ENCODE data around the gene SLC5A2.
"Not testable (repeated sequence)": the region's sequence is repeated elsewhere in the genome, so short reads cannot be mapped to it uniquely, and the experiment has no call there.

SLC5A2 gene

DNA sequence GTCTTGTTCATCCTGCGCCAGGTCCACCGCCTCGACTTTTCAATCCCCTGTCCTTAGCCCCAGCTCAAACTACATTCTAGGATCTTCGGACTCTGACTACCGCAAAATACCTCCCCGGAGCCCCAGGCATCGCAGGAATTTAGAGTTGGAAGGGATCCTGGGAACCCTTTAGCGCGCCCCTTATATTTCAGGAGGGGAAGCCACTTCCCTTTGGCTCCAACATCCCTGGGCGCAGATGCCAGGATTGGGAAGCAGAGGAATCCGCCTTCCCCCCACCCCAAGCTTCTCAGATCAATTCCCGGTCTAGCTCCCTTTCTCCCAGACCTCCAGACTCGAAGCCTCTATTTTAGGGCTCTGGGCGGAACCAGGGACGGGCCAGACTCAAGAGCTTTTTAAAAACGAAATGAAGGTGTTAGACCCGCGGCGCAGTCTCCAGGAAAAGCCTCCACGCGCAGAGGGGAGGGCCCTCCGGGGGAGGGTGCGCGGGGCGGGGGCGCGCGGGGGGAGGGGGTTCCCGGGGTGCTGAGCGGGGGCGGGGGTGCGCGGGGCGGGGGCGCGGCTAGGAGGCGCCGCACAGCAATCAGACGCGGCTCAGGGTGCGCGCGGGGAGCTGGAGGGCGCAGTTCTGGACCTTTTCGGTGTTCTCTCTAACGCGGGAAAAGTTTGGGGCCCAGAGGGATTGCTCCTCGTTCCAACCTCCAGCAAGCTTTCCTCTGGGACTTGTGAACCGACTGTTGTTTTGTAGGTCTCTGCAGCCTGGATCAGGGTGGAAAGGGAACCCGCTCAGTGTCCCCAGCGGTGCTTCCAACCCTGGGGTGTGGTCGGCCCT lies 46.4 kb downstream of the SLC5A2 start:
- no peak for DNase-seq (ENCODE audit: low spot score)

DNA sequence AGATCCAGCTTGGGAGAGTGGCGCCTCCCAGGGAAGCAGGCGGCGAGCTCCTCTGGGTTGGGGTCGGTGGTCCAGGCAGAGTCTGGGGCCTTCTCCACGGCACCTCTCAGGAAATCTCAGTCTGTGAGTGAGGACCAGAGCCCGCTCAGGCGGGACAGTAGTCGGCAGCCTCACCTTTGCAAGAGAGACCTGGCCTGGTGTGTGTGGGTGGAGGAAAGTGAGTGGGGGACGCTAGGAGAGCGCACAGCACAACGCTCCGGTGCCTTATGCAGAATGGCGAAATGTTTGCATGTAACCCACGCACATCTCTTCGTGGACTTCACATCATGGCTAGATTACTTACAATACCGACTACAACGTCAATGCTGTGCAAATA lies 47.0 kb downstream of the SLC5A2 start:
- DNase-seq (ENCODE audit: low spot score) = no peak

DNA sequence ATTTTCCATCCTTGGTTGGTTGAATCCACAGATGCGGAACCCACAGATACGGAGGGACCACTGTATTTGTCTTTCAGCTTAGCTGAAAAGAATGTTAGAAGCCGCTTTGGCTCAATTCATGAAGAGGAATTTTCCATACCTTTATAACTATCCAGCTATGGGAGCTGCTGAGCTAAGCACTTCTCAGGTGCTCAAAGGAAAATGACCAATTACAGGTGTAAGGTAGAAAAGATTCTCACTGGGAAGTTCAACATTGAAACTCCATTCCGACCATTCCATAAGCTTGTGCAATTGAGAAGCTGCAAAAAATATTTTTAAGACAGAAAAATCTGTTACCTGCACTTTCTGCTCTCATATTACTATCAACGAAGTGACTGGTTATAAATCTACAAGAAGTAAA lies 47.5 kb downstream of the SLC5A2 start:
- DNase-seq (ENCODE audit: low spot score) = no peak

DNA sequence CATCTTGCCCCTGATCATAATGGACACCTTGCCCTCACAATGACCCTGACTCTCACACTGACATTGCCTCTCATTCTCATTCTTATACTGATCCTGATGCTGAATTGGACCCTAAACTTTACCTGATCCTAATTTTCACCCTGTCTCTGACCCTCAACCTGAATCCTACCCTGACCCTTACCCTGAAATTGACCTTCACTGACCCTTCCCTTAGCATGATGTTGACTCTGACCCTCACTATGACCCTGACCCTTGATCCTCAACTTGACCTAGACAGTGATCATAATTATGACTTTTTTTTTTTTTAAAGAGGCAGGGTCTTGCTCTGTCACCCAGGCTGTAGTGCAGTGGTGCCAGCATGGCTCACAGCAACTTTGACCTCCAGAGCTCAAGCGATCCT lies 48.2 kb downstream of the SLC5A2 start:
- no peak for DNase-seq (ENCODE audit: low spot score)

DNA sequence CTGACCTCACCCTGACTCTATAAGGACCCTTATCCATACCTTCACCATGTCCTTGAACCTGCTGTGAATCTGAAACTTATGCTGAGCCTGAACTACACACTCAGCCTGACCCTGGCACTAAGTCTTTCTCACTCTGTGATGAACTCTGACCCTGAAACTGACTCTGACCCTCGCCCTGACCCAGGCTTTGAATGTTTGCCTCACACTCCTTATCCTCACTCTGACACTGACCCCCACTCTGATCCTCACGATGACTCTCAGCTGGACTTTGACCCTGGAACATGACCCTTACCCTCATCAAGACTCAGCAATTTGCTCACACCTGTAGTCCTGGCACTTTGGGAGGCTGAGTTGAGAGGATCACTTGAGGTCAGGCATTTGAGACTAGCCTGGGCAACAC lies 49.2 kb downstream of the SLC5A2 start:
- no peak for DNase-seq (ENCODE audit: low spot score)

DNA sequence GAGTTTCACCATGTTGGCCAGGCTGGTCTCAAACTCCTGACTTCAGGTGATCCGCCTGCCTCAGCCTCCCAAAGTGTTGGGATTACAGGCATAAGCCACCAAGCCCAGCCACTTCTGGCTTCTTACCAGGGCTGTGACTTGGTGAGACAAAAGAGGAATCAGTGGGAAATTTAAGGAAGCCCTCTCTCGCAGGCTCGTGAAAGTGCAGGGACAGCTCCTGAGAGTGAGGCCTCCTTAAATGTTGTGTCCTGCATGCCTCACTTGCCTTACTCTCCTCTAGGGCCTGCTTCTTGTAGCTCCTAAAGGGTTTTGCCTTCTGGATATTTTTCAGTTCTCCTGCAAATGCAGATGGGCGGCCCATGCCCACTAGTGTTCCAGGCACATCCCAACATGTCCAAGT lies 50.0 kb downstream of the SLC5A2 start:
- DNase-seq (ENCODE audit: low spot score) = no peak

DNA sequence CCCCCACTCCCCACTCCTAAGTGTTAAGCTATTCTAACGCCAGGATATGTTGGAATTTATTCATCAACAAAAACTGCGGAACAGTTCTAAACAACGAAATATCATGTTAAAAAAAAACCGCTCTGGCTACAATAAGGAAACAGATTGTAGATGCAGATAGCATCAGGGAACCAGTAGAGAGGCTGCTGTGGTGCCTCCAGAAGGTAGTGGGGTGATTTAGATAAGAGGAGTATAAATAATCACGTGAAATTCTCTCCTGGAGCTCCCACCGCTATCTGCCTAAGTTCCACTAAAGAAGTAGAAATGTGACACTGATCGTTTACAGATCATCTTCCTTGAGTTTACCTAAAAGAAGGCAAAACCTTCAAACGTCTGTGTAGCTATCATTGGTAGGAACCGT lies 52.8 kb downstream of the SLC5A2 start:
- DNase-seq (ENCODE audit: low spot score) = no peak

DNA sequence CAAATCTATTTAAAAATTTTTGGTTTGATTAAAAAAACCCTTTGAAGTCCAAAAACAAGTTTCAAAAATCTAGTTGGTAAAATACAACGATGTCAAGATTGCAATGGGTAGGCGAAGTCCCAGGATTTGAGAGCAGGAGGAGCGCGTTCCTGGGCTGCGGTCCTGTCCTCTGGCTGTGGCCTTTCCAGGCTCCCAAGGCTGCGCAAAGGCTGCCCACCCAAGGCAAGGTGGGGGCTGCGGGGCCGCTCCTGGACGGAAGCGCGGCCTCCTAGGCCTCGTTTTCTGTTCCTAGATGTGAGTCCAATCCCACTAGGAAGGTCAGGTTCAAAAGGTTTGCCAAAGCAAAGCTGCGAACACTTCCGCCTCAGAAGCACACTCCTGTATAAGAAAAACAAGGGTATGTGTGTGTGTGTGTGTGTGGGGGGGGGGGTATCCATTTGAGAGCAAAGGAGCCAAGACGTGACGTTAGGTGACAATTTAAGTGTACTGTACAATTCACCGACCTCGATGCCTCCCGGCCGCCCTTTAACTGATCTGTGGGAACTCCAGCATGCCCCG lies 54.0 kb downstream of the SLC5A2 start:
- no peak for DNase-seq (ENCODE audit: low spot score)

DNA sequence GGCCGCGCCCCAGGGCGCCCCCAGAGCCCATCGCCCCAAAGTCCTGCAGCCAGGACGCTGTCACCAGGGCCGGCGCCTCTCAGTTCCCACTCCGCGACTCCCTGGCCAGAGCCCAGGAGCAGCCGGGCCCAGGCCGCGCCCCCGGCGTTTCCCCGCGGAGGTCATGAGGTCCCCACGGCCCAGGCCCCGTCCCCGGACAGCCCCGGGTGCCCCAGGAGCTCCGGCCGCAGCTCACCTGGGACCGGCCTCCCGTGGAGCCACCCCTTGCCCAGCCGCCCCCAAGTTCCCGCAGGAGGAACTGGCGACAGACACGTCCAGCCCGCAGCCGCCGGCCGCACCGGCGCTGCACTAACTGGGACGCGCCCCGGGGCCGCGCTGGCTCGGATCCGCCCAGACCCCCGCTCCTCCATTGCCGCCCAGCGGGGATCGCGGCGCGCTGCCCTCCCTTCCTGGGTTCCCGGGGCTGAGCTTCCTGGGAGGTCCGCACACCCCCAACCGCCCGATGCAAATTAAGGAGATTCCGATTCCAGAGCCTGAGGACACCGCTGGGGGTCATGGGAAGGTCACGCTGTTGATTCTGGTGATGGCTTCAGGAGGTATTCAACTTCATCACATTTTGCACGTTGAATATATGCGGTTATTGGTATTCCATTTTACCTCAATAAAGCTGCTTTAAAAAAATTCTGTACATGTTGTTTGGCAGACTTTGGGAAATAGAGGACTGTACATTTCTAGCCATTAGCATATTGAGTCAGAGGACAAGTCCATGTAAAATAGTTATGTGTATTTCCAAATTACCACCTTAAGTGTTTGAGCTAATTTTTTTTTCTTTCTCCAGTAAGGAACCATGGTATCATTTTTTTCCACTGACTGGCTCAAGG lies 54.7 kb downstream of the SLC5A2 start:
- no peak for DNase-seq (ENCODE audit: low spot score)

DNA sequence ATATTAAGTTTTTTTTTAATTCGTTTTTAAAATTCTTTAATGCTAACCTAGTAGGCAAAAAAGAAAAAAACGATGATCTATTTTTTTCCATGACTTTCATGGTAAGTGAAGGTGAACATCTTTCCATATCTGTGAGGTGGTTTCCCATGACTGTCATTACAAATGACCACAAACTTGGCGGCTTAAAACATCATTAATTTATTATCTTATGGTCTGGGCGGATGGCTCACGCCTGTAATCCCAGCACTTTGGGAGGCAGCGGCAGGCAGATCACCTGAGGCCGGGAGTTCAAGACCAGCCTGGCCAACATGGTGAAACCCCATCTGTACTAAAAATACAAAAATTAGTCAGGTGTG lies 55.3 kb downstream of the SLC5A2 start:
- not testable (repeated sequence) for DNase-seq (ENCODE audit: low spot score)

DNA sequence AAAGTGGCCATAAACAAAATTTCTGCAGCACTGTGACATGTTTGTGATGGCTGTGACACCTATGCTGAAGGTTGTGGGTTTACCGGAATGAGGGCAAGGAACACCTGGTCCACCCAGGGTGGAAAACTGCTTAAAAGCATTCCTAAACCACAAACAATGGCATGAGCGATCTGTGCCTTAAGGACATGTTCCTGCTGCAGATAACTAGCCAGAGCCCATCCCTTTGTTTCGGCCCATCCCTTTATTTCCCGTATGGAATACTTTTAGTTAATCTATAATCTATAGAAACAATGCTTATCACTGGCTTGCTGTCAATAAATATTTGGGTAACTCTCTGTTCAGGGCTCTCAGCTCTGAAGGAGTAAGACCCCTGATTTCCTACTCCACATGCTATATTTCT lies 56.8 kb downstream of the SLC5A2 start:
- DNase-seq (ENCODE audit: low spot score) = not testable (repeated sequence)
